ENCODE results near the gene TSPAN4. TPM values are rescaled to one million over a fixed set of nuclear protein-coding genes. Genes with fewer than 3 reads are reported as not detected.

Gene TSPAN4
- total RNA-seq, 2 experiments from 2014 or later, result 5.0 to 6.3 TPM

DNA sequence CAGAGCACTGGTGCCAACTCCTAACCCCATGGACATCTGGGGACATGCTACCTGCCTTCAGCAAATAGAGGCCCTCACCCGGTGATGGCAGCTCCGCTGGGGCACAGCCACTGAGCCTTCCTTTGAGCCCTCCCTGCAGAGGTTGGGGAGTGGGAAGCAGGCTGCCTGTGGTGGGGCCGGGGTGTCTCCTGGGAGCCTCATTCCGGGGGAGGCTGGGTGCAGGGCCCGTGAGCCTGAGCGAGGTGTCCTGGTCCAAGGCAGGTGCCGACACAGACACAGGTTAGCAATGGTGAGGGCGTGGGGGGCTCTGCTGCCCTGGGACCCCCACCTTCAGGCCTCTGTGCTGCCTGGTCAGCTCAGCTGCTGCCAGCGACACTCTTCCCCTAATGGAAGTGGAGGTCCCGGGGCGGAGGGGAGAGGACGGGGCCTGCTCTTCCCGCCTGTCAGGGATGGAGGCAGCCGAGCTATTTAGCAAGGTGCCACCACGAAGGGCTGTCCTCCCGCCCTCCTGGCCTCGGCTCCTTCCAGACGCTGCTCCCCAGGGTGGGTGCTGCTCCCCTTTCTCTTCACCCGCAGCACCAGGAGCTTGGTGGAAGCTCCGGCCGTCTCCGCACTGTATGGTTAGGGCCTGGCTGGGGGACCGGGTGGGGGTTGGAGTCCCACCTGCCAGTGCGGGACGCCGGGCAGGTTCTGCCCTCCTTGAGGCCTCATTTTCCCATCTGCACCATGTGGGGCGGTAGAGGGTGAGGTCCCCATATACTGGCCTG, 11.2 kb downstream of the TSPAN4 start:
- H3K36me3 Mint-ChIP-seq (ENCODE audit: low read depth), result no peaks in the 10 kb centered on the region
- no peaks in the 10 kb centered on the region for H3K4me1 Mint-ChIP-seq (ENCODE audit: low read depth)
- no peaks in the 10 kb centered on the region for H3K27me3 Mint-ChIP-seq (ENCODE audit: low read depth)
- no peak overlapping the region for H3K4me3 Mint-ChIP-seq
- intact Hi-C loops (cut with micrococcal nuclease), result no loop called here
- no peak for DNase-seq
- CTCF ChIA-PET, result no interaction called here
- H3K27ac Mint-ChIP-seq, result no peak overlapping the region
- H3K9me3 Mint-ChIP-seq, result no peaks in the 10 kb centered on the region

DNA sequence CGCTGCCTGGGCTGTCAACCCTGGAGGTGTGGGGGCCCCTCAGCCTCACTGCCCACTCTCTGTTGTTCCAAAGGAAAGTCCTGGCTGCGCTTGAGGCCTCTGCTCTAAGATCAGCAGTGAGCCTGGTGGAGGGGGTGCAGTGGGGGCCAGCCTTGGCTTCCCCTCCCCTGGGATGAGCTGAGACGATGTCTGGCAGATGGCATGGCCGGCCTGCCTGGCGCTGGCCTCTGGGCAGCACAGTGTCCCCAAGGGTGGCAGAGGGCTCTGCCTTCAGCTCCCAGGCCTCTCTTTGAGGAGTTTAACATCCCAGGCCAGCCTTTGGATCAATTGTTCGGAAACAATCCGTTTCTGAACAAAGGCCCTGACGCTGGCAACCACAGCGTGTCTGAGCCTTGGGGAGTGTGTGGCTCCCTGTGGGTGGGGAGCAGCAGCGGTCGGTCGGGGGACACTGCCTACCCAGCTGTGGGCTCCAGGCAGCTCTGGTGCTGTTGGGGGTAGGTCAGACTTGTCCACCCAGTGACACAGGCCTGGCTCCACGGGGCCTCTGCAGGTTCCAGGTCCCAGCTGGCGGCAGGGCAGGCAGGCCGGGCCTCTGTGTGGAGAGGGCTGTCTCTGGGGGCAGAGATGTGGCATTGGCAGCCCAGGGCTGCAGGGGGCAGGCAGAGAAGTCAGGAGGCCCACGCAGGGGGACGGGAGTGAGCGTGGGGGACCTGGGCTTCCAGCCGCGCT, 12.1 kb downstream of the TSPAN4 start:
- CTCF ChIA-PET, result no interaction called here
- no peaks in the 10 kb centered on the region for H3K4me1 Mint-ChIP-seq (ENCODE audit: low read depth)
- DNase-seq, result no peak
- H3K27me3 Mint-ChIP-seq (ENCODE audit: low read depth), result no peaks in the 10 kb centered on the region
- H3K4me3 Mint-ChIP-seq, result no peak overlapping the region
- intact Hi-C loops (cut with micrococcal nuclease), result no loop called here
- H3K9me3 Mint-ChIP-seq, result no peaks in the 10 kb centered on the region
- H3K36me3 Mint-ChIP-seq (ENCODE audit: low read depth), result no peaks in the 10 kb centered on the region
- no peak overlapping the region for H3K27ac Mint-ChIP-seq

DNA sequence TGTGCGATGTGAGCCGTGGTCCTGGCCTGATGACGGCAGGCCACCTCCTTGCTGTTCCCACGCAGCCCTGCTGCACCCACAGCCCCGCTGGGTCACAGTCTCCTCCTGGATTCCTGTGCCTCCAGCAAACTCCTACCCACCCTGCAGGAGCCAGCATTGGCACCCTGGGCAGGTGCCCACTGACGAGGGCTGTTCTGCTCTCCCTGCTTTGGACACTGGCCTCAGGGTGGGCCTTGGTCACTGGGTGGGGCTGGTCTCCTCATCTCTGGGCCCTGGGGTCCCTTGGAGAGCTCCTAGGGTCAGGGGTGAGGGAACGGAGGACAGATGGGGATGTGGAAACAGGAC, 12.7 kb downstream of the TSPAN4 start:
- Mint-ChIP-seq H3K27ac (no peak overlapping the region), H3K36me3 (ENCODE audit: low read depth) (no peaks in the 10 kb centered on the region), H3K4me3 (no peak overlapping the region), H3K4me1 (ENCODE audit: low read depth) (no peaks in the 10 kb centered on the region), H3K9me3 (no peaks in the 10 kb centered on the region), H3K27me3 (ENCODE audit: low read depth) (no peaks in the 10 kb centered on the region)
- no peak for DNase-seq
- CTCF ChIA-PET, result no interaction called here
- intact Hi-C loops (cut with micrococcal nuclease), result no loop called here

DNA sequence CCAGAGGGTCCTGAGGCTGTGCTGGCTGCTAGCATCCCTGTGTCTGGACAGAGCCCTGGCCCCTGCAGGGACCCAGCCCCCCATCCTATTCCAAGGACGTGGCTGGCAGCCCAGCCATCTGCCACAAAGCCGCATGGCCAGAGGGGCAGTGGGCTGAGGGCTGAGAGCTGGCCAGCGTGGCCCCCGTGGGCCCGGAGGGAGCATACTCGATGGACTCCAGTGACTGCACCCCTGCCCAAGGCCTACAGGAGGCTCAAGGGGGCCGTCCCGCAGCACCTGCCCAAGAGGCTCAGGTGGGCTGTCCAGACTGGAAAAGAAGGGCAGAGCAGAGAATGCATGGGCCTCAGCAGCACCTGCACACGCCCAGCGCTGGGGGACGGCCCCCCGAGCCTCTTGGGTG, 13.1 kb downstream of the TSPAN4 start:
- no peak overlapping the region for H3K27ac Mint-ChIP-seq
- no peaks in the 10 kb centered on the region for H3K36me3 Mint-ChIP-seq (ENCODE audit: low read depth)
- intact Hi-C loops (cut with micrococcal nuclease), result no loop called here
- DNase-seq, result no peak
- no peaks in the 10 kb centered on the region for H3K9me3 Mint-ChIP-seq
- H3K4me3 Mint-ChIP-seq, result no peak overlapping the region
- CTCF ChIA-PET, result no interaction called here
- no peaks in the 10 kb centered on the region for H3K27me3 Mint-ChIP-seq (ENCODE audit: low read depth)
- no peaks in the 10 kb centered on the region for H3K4me1 Mint-ChIP-seq (ENCODE audit: low read depth)

DNA sequence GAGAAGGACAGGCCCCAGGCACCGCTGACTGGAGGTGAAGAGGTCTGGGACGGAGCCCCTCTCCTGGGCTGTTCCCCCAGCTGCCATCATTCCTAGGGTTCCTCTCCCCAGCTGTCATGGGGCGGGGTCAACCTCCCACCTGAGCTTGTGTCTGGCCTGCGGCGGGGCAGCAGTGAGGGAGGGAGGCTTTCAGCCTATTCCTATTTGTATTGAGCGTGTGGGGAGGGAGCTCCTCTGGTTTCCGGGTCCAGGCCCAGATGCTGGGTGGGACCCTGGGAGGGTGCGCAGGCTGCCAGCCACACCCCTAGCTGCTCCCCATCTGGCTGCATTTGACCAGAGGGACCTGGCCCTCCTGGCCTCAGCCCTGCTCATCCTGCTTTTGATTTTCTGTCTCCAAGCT, 13.7 kb downstream of the TSPAN4 start:
- CTCF ChIA-PET, result interaction anchor here (1.1 kb wide), 1 partner anchor 8 kb away, joined by 3 read pairs; no protein-coding TSS in a partner anchor
- H3K27ac Mint-ChIP-seq, result no peak overlapping the region
- H3K4me1 Mint-ChIP-seq (ENCODE audit: low read depth), result no peaks in the 10 kb centered on the region
- H3K9me3 Mint-ChIP-seq, result no peaks in the 10 kb centered on the region
- no peak for DNase-seq
- no peaks in the 10 kb centered on the region for H3K36me3 Mint-ChIP-seq (ENCODE audit: low read depth)
- H3K27me3 Mint-ChIP-seq (ENCODE audit: low read depth), result no peaks in the 10 kb centered on the region
- intact Hi-C loops (cut with micrococcal nuclease), result no loop called here
- no peak overlapping the region for H3K4me3 Mint-ChIP-seq

DNA sequence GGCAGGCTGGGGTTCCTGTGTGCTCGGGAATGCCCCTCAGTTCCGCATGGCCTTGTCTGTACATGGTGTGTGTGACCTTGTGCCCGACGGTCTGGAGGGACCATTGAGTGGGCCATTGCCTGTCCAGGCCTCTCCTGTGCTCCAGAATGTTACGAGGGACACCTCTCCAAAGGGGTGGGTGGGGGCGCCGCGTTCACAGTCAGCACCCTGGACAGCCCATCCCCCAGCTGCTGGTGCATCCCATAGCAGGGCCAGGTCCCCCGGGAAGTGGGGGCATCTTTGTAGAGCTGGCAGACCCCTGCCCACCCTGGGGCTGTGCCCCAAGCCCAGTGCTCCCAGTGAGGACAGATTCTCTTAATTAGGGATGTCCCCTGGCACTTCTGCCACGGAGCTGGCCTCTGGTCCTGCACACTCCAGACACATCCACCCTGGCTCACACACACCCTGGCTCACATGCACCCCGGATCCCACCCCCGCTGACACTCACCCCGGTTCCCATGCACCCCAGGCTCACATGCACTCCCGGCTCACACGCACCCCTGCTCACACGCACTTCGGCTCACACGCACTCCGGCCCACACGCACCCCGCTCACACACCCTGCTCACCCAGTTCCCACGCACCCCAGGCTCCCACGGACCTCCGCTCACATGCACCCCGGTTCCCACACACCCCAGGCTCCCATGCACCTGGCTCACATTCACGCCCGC, 15.6 kb downstream of the TSPAN4 start:
- Mint-ChIP-seq H3K9me3 (no peaks in the 10 kb centered on the region), H3K27ac (no peak overlapping the region), H3K27me3 (ENCODE audit: low read depth) (no peaks in the 10 kb centered on the region), H3K4me1 (ENCODE audit: low read depth) (no peaks in the 10 kb centered on the region), H3K4me3 (no peak overlapping the region), H3K36me3 (ENCODE audit: low read depth) (no peaks in the 10 kb centered on the region)
- intact Hi-C loops (cut with micrococcal nuclease), result no loop called here
- CTCF ChIA-PET, result no interaction called here
- DNase-seq, result no peak

DNA sequence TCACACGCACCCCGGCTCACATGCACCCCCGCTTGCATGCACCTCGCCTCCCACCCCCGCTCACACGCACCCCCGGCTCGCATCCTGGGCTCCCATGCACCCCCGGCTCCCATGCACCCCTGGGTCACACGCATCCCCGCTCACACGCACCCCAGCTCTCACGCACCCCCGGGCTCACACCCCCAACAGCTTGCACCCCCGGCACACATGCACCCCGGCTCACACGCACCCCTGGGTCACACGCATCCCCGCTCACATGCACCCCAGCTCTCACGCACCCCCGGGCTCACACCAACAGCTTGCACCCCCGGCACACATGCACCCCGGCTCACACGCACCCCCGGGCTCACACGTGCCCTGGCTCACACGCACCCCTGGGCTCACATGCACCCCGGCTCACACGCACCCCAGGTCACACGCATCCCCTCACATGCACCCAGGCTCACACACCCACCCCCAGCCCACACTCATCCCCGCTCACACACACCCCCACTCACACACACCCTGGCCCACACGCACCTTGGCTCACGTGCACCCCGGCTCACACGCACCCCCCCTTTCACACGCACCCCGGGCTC, 16.2 kb downstream of the TSPAN4 start:
- intact Hi-C loops (cut with micrococcal nuclease), result no loop called here
- H3K27me3 Mint-ChIP-seq (ENCODE audit: low read depth), result no peaks in the 10 kb centered on the region

DNA sequence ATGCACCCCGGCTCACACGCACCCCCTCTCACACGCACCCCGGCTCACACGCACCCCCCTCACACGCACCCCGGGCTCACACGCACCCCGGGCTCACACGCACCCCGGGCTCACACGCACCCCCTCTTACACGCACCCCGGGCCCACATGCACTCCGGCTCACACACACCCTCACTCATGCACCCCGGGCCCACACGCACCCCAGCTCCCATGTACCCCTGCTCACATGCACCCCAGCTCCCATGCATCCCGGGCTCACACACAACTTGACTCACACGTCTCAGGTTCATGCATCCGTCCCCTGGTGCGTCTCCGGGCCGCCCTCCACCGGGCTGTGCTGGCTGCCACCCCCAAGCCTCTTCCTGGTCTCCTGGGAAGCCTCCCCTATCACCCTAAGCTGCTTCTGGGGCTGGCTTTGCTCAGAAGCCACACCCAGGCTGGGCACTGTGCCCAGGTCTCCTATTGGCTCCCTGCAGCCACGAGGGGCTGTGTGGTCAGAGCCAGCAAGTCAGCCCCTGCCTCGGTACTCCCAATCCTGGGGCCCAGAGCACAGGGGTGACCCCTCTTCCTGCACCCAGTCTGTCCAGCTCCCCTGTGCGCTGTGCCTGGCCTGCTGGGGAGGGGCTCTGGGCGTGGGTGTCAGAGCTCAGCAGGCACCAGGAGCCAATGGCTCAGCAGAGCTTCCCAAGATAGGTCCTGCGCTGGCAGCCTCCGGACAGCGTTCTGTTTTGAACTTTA, 16.9 kb downstream of the TSPAN4 start:
- H3K27ac Mint-ChIP-seq, result no peak overlapping the region
- H3K9me3 Mint-ChIP-seq, result no peaks in the 10 kb centered on the region
- intact Hi-C loops (cut with micrococcal nuclease), result no loop called here
- DNase-seq, result no peak
- no peaks in the 10 kb centered on the region for H3K27me3 Mint-ChIP-seq (ENCODE audit: low read depth)
- H3K36me3 Mint-ChIP-seq (ENCODE audit: low read depth), result no peaks in the 10 kb centered on the region
- CTCF ChIA-PET, result no interaction called here
- no peaks in the 10 kb centered on the region for H3K4me1 Mint-ChIP-seq (ENCODE audit: low read depth)
- H3K4me3 Mint-ChIP-seq, result no peak overlapping the region

More for the DNA sequence above, 16.2 kb downstream of the TSPAN4 start:
- Mint-ChIP-seq H3K4me1 (ENCODE audit: low read depth) (no peaks in the 10 kb centered on the region), H3K36me3 (ENCODE audit: low read depth) (no peaks in the 10 kb centered on the region), H3K4me3 (no peak overlapping the region), H3K27ac (no peak overlapping the region), H3K9me3 (no peaks in the 10 kb centered on the region)
- CTCF ChIA-PET, result no interaction called here
- no peak for DNase-seq

DNA sequence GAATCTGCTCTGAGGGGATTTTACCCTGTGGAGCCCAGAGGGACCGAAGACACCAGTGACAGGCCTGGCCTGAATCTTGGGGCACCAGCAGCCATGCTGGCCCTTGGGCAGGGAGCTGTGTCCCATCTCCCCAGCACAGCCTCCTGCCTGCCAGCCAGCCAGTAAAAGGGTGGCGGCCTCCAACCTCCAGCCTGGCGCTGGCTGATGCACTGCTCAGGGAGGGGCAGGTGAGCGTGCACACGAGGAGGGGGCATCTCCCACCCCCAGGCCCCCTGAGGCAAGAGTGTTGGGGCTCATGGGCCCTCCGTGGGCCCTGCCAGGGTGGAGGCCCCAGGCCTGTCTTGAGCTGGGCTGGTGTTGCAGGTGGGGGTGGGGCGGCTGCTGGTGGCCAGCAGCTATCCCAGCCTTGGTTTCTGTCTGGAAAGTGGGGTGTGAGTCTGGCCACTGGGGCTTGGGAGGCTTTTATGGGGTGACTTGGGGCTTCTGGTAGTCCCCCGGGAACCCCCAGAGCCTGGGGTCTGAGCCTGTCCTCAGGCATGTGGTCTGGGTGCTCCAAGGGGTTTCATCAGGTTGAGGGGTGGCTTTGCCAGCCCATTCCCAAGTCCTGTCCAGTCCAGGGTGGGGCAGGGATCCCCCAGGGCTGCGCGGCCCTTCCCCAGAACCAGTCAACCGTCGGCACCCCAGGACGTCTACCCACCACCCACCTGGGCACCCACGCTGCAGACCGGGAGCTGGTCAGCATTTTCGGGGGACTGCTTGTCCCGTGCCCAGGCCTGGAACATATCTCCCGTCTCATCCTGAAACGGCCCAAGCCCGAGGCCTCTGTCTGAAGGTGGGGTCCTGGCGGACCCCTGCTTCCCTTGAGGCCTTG, 17.8 kb downstream of the TSPAN4 start:
- H3K4me1 Mint-ChIP-seq (ENCODE audit: low read depth), result no peaks in the 10 kb centered on the region
- no peak for DNase-seq
- no peak overlapping the region for H3K4me3 Mint-ChIP-seq
- CTCF ChIA-PET, result interaction anchor here (0.6 kb wide), 1 partner anchor 625 kb away, joined by 3 read pairs; no protein-coding TSS in a partner anchor
- no peaks in the 10 kb centered on the region for H3K9me3 Mint-ChIP-seq
- no peak overlapping the region for H3K27ac Mint-ChIP-seq
- intact Hi-C loops (cut with micrococcal nuclease), result no loop called here
- H3K27me3 Mint-ChIP-seq (ENCODE audit: low read depth), result no peaks in the 10 kb centered on the region
- no peaks in the 10 kb centered on the region for H3K36me3 Mint-ChIP-seq (ENCODE audit: low read depth)

DNA sequence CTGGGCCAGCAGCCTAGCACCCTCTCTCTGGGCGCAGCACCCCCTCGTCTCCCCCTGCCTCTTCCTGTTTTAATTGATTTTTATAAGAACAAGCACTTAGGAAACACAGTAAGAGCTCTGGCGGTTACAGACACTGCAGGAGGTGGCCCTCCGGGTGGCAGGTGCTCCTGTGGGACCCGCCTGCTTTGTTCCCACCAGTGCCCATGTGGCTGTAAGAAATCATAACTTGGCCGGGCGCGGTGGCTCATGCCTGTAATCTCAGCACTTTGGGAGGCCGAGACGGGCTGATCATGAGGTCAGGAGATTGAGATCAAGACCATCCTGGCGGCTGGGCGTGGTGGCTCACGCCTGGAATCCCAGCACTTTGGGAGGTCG, 18.4 kb downstream of the TSPAN4 start:
- no peak for DNase-seq
- CTCF ChIA-PET, result interaction anchor here (0.6 kb wide), 1 partner anchor 625 kb away, joined by 3 read pairs; no protein-coding TSS in a partner anchor
- intact Hi-C loops (cut with micrococcal nuclease), result no loop called here
- Mint-ChIP-seq H3K4me3 (no peak overlapping the region), H3K36me3 (ENCODE audit: low read depth) (no peaks in the 10 kb centered on the region), H3K9me3 (no peaks in the 10 kb centered on the region), H3K27ac (no peak overlapping the region), H3K27me3 (ENCODE audit: low read depth) (no peaks in the 10 kb centered on the region), H3K4me1 (ENCODE audit: low read depth) (no peaks in the 10 kb centered on the region)

DNA sequence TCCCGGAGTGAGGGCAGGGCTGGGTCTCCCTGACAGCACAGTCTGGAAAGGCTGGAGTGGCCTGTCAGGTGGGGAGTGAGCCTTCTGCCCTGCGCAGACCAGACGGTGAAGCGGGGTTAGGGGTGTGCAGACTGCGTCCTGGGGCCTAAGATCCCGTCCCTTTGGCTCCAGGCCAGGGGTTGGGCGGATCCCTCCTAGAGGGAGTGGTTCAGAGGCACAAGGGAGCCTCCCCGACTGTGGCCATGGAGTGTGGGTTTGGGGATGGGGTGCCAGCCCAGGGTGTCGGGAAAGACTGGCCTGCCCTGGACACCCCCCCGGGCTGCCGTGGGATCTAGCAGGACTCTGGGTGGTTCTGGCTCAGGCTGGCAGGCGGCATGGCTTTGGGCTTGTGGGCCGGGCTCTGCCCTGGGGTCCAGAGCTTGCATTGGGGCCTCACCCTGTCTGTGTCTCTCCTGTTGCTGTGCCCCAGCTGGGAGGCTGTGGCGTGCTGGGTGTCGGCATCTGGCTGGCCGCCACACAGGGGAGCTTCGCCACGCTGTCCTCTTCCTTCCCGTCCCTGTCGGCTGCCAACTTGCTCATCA, 19.5 kb downstream of the TSPAN4 start:
- no peak overlapping the region for H3K27ac Mint-ChIP-seq
- H3K9me3 Mint-ChIP-seq, result no peaks in the 10 kb centered on the region
- DNase-seq, result no peak

More for the DNA sequence above, 19.5 kb downstream of the TSPAN4 start:
- Mint-ChIP-seq H3K36me3 (ENCODE audit: low read depth) (no peaks in the 10 kb centered on the region), H3K4me1 (ENCODE audit: low read depth) (no peaks in the 10 kb centered on the region), H3K27me3 (ENCODE audit: low read depth) (no peaks in the 10 kb centered on the region), H3K4me3 (no peak overlapping the region)
- intact Hi-C loops (cut with micrococcal nuclease), result no loop called here
- CTCF ChIA-PET, result no interaction called here
